ENCODE measurements around the gene CAMK2D. TPM values are rescaled to one million over a fixed set of nuclear protein-coding genes. Genes with fewer than 3 reads are reported as not detected.

CAMK2D gene
- total RNA-seq, 1 experiment from 2014 or later, result 23.3 TPM

DNA sequence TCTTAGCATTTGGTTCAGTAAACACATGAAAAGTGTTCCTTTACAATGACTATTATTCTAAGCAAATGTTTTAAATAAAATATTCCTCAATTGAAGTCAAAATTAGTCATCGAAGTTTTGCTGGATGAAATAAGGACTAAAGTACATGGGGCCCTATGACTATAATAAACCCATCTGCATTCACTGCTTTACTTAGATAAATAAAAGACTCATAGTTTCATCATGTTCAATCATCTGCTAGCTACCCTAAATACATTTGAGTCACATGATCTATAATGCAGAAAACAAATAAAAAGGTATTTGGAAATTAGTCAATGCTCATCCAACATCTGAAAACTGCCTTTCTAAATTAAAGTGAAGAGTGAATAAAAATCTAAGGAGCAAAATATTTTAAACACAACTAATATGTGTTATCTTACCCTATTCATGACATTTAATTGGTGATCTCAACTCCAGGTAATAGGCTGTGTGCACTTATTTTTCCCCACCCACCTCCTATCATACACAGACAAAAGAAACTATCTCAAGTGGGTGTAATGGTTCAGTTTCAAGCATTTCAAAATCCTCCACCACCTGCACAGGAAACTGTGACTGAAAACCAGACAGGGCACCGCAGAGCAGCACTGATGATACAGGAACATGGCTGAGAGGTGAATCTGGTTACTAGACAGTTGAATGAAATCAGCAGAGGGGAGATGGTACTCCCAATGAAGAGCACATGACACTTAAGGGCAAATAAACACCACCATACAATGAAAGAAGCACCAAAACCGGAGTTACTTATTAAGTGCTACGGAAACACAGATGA, 78.6 kb downstream of the CAMK2D start:
- no peak for DNase-seq (ENCODE audit: low read depth)

DNA sequence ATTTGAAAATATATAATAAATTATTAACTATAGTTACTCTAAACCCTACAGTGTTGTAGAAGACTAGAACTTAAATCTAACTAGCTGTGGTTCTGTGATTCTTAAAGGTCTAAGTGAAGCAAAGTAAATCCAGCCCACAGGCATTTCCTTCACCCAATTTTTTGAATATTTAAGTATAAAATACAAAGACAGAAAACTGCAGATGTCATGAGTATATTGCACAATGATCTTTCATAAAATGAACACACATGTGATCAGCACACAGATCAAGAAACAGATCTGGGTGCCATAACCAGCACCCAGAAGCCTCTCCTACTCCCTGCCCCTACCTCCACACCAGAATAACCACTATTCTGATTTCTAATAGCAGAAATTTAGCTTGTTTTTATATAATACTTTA, 82.9 kb downstream of the CAMK2D start:
- DNase-seq (ENCODE audit: low read depth), result no peak

- DNase-seq (ENCODE audit: low read depth), result no peak
Measured at GRCh38 chr4:113677325-113677724, 84.2 kb downstream of the CAMK2D start.

GRCh38 chr4:113675731-113676697, 85.5 kb downstream of the CAMK2D start:
- DNase-seq (ENCODE audit: low read depth), result no peak

- no peak for DNase-seq (ENCODE audit: low read depth)
Measured at GRCh38 chr4:113674733-113675132, 86.8 kb downstream of the CAMK2D start.

- no peak for DNase-seq (ENCODE audit: low read depth)
Measured at GRCh38 chr4:113674251-113674650, 87.3 kb downstream of the CAMK2D start.

GRCh38 chr4:113673450-113673849, 88.1 kb downstream of the CAMK2D start:
- peak; percentile 67 for DNase-seq (ENCODE audit: low read depth)

DNA sequence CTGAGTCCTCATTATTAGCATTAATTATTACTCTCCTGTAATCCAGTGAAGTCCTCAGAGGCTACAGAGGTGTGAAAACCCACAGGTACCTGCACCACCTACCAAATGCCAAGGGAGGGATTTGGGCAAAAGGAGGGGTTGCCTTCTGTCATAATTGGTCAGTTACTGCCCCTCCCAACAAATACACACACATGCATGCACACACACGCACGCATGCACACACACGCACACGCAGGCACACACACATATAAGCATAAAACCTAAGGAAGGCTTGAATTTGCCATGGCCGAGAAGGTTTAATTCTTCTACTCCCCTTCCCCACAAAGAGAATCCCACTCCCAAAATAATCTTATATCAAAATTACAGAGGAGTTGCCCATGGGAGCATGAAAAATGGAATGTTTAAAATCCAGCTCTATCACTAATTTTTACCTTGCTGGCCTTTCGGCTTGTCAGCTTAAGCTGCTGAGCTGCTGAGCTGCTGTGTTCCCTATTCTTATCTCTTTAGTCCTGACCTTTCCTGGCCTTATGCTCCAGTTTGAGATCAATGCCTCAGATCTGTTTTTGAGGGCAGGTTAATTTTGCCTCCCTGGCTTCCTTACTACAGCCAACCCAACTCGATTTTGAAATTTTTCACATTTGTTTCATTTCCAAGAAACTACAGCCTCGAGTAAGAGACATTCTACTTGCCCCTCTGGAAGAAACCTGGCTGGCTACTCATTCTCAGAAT, 95.0 kb downstream of the CAMK2D start:
- no peak for DNase-seq (ENCODE audit: low read depth)

- DNase-seq (ENCODE audit: low read depth), result no peak
Measured at GRCh38 chr4:113665036-113665435, 96.5 kb downstream of the CAMK2D start.

DNA sequence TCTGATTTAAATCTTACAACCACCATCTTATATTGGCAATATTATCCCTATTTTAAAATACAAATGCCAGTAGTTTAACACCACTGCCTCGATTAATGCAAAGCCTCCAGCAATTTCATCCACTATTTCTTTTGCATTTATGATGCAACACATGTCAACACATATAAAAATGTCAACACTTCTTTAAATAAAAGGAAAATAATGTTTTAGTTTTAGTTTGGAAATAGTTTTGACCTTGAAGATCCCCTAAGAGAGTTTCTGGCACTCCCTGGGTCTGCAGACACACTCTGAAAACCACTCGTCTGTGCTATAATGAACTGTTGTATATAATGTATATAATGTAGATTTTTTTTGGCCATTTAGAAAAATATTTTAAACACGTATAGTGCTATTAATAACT, 99.0 kb downstream of the CAMK2D start:
- no peak for DNase-seq (ENCODE audit: low read depth)

DNA sequence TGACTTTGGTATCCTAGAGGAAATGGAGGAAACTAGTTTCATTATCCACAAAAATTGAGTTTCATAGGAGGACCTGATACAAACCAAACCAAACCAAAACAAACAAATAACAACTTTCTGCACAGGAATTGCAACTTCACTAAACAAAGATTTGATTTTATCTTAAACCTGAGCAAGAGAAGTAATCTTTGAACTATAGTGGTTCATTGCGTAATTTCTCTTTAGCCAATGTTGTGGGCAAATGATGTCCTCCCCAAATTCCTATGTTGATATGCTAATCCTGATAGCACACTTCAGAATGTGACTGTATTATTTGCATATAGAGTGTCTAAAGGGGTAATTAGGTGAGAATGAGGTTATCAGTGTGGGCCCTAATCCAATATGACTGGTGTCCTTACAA, 102.4 kb downstream of the CAMK2D start:
- no peak for DNase-seq (ENCODE audit: low read depth)

DNA sequence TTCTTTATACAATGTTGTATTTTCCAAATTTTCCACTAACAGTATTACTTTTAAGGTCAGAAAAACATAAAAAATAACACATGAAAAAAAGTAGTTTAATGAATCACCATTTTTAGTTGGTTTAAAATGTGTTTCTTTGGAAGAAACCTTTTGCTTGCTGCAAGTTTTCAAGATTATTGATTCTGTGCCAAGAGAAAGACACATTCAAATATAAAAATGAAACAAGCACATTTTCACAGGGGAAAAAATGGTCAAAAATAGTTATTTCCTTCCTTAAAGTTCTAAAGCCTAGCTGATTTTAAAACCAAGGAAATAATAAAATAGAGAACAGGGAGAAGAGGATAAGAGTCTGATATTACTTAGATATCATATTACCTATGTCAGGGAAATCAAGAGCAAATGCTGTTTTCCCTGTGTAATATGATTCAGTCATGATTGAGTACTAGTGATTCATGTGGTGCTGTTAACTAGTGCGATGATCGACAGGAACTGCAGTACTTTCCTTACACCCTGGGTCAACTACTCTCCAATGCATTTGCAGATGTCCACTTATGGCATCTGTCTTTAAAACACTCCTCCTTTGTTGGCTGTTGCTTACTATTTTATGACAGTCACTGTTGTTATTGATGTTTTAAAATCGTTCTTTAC, 103.8 kb downstream of the CAMK2D start:
- peak; percentile 32 for DNase-seq (ENCODE audit: low read depth)

DNA sequence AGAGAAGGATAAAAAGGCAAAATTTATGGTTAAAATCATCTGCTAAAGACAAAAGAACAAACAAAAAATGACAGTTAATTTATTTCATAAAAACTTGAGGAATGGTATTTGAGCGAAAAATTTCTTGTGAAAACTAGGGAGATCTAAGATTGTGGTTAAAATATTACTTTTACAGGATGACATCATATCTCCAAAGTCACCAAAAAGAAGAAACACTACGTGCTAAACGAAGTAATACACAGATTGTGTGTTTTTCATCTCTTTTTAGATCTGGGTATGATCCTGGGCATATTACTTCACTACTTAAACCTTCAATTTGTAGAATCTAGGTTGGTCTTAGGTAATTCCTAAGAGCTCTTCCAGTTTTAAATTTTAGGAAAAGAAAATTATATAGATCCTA, 107.7 kb downstream of the CAMK2D start:
- DNase-seq (ENCODE audit: low read depth), result no peak

DNA sequence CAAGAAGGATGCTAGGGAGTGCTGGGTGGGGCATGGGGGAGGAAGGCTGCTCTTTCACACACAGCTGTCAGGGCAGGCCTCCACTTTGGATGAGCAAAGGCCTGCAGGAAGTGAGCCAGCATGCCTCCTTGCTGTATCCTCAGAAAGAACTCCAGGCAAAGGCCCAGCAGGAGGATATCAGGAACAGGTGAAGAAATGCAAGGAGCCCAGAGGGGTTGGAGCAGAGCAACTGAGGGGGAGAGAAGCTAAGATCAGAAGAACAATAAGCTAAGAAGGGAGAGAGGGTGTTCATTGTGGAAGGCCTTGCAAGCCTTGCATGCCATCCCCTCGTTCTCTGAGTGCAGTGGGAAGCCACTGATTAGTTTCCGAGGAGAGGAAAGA, 115.1 kb downstream of the CAMK2D start:
- DNase-seq (ENCODE audit: low read depth), result peak; percentile 48

GRCh38 chr4:113645771-113646441, 115.6 kb downstream of the CAMK2D start:
- DNase-seq (ENCODE audit: low read depth), result peak; percentile 82

DNA sequence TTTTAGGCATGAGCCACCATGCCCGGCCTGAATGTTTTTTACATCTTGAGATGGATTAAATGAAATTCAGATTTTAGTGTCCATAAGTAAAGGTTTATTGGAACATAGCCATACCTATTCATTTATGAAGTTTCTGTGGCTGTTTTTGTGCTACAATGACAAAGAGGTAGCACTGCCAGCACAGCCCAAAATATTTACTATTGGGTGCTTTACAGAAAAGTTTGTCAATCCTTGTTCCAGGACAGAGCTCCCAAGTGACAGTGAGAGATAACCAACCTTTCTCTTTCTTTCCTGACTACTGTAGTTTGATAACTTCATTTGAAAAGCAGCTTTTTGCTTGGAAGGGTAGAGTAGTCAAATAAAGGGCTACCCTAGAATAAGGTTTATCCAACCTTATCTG, 116.2 kb downstream of the CAMK2D start:
- DNase-seq (ENCODE audit: low read depth), result no peak

- no peak for DNase-seq (ENCODE audit: low read depth)
Measured at GRCh38 chr4:113644398-113644797, 117.1 kb downstream of the CAMK2D start.

DNA sequence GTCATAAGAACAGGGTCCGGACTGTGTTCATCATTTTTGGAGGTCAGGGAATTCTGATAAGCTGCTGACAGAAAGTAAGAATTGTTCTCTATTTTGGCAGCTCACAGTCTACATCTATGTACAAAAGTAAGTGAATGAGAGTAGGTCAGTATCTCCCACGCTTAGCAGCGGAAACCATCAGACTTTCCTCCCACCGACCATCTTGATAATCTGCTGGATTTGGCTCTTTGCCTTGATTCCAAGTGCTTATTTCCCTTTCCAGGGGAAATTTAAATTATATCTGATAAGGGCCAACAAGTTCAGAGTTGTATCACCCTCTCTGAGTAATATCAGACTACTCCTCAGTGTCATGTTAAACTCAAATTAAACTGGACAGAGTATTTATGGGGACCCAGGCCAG, 118.0 kb downstream of the CAMK2D start:
- DNase-seq (ENCODE audit: low read depth), result no peak

DNA sequence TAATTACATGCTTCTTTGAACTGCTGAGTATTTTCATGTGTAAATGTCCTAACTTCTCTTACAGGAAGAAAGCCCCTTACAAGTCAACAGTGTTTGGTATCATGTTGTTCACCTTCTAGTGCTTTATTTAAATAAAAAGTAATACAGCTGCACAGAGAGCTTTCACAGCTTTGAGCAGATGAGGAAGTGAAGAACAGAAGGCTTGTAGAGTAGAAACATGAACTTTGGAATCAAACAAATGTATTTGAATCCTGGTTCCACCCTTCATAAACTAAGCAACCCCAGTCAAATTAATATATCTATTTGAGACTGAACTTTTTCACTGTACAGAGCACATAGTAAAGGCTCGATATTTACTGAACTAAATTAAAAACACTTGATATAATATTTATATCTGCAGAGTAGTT, 120.5 kb downstream of the CAMK2D start:
- DNase-seq (ENCODE audit: low read depth), result no peak

DNA sequence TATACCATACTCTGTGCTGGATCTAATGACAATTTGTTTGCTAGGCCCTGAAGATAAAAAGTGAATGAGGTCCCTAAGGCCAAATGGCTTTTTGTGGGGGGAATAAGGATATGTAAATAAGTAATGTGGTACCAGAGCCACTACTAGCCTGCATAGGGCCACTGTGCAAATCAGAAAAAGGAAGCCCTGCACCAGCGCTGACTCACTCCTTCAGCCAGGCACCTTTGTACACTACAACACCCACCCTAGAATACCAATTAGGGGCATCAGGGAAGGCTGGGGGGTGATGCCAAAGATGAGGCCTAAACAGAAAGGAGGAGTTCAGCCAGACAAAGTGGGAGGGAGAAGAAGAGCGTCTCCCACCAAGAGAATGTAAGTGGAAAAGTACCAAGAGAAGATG, 122.2 kb downstream of the CAMK2D start:
- DNase-seq (ENCODE audit: low read depth), result no peak

DNA sequence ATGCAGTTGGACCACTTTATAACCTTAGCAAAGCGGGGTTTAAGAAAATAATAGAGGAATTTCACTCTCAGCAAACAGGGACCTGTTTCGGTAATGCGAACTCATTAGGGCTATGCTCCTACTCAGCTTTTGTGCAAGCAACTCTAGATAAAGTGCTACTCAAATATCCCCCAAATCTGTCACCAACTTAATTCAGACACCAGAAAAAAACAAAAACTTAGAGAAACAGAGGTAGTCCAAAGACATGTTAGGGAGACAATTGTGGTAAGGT, 123.0 kb downstream of the CAMK2D start:
- DNase-seq (ENCODE audit: low read depth), result no peak

Data from RPMI7951 (cell line).